ENCODE data around the gene BEND3.

The BEND3 gene

DNA sequence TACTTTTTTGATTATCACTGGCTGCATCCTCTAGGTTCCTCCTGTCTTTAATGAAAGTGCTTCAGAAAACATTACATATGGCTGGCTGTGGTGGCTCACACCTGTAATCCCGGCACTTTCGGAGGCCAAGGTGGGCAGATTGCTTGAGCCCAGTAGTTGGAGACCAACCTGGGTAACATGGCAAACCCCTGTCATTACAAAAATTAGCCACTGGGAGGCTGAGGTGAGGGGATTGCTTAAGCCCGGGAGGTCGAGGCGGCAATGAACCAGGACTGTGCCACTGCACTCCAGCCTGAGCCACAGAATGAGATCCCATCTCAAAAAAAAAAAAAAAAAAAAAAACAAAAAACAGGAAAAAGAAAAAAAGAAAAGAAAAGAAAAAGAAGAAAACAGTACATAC is 35.3 kb downstream of the BEND3 start:
- DNase-seq, result no peak

DNA sequence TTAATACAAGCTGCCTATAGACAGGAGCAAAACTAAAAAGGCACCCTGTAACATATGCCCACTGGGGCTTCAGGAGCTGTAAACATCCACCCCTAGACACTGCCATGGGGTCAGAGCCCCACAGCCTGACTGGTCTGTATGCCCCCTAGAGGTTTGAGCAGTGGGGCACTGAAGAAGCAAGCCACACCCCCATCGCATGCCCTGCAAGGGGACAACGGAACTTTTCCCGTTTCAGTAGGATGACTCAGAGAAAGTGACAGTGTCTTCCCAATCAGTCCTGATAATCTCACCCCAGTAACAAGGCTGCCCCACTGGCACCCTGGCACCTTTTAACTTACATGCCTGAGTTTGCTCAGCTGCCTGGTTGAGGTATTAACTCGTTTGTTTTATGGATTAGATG is 35.9 kb downstream of the BEND3 start:
- DNase-seq, result no peak

DNA sequence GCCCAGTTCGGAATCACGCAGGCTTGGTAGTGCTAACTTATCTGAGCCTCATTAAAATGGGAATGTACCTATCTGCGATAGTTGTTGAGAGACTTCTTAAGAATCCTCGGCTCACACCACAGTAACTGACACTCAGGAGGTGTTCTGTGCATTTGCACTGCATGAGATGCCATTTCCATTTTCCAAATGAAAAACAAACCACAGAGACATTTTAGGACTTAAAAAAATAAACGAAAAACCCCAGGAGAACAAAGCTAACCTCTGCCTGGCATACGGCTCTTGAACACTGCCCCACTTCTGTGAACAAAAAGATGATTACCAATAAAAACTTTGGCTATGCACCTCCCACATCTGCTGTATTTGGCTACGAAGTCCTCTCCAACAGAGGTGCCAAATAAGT is 37.6 kb downstream of the BEND3 start:
- no peak for DNase-seq

DNA sequence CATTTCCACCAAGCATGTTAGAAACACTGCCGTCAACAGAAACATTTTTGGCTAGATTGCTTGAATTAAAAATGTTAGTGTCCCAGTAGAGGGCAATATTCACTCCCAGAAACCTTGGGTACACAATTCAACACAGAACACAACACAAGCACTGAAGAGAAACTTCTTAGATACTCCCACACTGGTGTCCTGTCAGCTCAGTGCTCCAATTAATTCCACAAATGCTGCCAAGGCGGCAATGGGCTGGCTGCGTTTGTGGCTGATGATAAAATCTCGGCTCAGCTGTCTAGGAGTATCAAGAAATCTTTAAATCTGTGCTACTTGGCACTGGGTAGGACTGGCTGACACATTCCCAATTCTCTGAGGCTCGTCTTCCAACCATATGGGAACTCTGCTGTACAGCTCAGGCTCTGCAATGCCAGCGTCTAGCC is 39.3 kb downstream of the BEND3 start:
- no peak for DNase-seq

DNA sequence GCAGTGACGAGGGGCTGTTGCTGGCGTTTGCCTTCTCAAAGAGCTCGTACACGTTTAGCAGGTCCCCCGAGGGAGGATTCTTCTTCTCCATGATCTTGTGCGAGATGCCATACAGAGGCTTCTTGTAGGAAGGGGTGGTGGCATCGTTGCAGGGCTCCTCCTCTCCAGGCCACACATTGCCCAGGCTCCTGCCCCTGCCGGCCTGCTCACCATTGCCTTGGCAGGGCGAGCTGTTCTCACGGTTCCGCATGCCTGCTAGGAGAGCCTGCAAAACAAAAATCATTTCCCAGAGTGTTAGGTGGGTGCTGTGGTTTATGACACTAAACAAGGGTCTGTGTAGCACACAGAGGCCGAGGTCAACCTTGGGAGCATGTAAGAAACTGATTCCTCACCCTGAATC is 44.6 kb downstream of the BEND3 start:
- no peak for DNase-seq

DNA sequence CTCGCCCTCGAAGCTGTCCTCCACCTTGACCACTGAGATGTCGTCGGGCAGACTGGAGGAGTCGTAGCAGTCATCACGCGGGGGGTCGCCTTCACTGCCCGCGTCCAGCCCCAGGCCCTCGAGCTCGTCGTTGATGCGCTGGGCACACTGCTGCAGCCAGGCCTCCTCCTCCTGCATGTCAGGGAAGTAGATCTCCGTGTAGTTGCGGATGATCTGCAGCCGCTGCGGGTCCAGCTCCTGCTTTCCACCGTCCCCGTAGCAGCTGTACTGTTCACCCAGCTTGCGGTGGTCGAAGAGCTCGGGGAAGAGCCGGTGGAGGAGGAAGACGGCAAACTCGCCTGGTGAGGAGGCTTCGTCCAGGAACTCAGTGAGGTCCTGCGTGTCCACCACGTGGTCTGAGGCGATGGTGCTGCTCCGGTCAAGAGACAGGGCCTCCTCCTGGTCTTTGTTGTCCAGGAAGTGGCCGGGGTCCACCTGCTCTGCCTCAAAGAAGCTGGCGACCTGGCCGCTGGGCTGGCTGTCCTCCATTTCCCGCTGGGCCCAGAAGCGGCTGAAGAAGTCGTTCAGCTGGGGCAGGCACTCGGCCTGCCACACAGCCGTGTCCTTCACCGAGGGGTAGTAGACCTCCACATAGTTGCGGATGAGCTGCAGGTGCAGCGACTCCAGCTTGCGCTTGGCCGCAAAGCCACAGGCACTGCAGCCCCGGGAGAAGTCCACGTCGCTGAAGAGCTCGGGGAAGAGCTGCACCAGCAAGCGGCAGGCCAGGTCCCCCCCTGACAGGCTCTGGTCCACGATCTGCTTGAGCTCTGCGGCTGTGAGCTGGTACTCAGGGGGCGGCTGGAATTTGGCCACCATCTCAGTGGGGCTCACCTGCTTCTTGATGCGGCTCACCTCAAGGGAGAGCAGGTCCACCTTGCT is 45.4 kb downstream of the BEND3 start:
- no peak for DNase-seq

DNA sequence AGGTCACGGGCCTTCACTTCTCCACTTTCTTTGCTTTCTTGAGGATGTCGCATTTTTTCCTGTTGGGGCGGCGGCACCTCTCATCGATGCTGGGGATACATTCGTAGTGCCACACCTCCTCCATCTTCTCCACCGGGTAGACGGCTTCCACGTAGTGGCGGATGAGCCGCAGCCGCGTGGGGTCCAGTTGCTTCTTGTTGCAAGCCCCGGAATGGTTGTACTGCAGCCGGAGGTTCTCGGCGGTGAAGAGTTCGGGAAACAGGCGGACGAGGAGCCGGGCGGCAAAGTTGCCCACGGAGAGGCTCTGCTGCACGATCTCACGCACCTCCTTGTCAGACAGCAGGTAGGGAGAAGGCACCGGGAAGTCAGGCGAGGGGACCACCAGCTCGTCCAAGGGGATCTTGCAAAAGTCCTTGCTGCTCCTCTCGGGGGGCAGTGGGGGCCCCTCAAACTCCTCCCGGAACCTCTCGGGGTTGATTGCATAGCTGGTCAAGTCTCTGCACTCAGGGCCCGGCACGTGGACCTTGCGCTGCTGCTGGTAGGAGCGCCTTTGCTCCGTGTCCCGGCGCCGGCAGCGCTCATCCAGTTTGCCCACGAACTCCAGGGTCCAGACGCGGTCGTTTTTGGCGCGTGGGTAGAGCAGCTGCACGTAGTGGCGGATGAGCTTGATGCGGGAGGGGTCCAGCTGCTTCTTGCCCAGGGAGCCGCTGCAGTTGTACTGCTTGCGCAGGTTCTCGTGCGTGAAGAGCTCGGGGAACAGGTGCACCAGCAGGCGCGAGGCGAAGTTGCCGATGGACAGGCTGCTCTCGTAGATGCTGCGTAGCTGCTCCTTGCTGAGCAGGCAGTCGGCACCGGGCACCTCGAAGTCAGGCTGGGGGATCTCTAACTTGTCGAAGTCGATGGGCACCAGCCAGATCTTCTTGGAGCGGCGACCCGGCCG is 46.4 kb downstream of the BEND3 start:
- DNase-seq, result no peak

DNA sequence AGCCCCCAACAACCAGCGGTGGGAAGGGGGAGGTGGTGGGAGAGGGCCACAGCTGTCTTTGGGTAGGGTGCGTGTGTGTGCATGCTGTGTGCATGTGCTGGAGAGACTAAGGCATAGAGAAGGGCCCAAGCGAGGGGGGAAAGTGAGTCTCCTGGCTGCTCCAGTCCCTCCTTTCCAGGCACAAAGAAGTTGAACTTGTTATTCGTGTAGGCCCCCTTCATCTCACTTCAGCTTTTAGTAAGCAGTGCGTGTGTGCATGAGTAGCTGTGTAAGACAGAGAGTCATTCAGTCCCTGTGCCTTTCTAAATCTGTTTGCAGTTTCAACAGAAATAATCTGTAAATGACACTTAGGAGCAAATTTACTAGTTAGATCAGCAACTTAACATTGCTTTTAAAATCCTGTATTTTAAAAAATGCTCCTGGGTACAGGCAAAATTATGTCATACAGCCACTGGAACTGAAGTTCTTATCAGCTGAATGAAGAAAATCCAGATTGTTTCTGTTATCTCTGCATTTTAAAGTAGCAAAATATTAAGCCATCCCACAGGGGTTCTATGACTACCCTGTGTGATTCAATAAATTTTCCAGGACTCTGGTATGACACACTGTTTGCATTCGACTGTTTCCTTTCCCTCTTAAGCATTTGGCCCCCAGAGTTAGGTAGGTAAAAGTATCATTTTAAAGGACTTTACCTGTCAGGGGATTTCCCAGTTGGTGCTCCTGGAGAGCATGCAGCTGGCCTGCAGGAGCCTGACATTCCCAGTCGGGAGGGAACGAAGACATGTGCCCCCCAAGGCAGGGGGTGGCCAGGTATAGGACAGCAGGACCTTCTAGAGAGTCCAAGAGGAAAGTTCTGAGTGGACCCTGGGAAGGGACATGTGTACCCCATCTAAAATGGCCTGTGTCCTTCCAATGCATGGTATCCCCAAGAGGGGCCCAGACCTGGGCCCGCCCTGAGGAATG is 48.3 kb downstream of the BEND3 start:
- no peak for DNase-seq

DNA sequence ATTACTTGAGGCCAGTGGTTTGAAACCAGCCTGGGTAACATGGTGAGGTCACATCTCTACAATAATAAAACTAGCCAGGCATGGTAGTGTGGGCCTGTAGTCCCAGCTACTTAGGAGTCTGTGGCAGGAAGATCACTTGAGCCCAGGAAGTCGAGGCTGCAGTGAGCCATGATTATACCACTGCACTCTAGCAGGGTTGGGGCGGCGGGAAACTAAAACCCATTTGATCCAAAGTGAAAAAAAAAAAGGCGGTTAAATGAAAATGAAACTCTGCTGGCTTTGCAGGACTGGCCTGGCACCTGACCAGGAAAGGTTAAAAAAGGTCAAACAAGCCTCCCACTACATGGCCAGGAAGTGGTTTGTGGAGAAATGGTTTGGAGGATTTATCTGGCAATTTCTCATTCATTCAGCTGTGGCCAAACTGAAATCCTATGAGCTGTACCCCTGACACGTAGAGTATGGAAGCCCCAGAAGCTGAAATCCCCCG is 50.7 kb downstream of the BEND3 start:
- DNase-seq, result peak; percentile 19

DNA sequence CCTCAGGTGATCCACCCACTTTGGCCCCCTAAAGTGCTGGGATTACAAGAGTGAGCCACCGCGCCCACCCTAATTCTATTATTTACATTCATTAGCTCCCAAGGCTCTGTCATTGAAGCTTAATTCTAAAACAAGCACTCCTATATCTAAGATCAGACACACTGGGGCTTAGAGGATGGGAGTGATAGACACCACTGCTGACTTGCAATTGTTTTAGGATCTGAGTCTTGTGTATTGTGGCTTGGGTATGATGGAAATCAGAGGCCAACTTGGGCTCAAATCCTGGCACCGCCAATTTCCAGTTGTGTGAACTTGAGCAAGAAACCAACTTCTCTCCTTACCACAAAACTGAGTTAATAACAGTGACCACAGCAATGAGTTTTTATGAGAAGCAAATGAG is 52.6 kb downstream of the BEND3 start:
- DNase-seq, result no peak

DNA sequence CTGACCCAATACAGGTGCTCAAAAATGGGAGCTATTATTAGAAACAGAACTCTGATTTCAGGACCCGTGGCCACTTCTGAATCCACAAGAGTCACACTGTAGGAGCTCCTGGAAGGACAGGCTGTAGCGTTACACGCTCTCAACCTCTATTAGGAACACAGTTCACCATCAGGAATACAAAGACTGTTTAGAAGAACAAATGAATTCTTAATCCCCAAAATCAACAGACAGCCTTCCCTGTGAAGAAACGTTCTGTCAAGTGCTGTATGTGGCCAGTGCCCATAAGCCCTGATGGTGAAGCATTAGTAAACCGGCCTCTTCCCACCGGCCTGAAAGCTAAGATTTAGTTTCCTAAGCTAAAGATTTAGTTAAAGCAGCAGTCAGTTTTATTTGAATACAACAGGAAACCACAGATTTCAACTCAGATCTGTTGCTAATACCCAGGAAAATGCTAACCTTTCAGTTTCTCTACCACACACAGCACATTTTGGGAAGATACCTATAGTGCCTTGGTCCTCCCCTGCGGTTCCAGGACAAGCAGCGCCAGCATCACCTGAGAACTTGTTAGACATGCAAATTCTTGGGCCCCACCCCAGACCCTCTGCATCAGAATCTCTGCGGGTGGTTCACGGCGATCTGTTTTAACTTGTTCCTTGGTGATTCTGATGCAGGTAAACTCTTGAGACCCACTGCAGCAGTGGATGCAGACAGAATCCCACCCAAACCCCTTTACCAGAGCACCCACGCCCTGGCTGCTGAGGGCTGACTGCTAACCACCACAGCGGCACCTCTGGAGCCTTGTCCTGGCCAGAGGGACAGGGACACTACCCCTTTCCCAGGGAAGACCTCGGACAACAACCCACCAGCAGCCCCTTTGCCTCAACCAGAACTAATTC is 53.9 kb downstream of the BEND3 start:
- no peak for DNase-seq

DNA sequence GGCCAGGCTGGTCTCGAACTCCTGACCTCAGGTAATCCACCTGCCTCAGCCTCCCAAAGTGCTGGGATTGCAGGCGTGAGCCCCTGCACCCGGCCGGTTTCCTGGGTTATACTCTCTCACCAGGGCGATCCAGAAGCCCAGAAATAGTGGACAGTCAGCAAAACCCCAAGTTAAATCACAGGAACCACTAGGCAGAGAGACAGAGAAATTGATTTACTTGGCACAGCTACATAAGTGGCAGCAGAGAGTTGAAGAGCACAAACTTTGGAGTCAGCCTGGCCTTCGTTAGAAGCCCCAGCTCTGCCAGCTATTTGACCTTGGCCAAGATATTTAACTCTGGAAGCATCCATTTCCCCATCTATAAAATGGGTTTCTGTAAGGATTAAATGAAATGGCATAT is 54.6 kb downstream of the BEND3 start:
- no peak for DNase-seq

DNA sequence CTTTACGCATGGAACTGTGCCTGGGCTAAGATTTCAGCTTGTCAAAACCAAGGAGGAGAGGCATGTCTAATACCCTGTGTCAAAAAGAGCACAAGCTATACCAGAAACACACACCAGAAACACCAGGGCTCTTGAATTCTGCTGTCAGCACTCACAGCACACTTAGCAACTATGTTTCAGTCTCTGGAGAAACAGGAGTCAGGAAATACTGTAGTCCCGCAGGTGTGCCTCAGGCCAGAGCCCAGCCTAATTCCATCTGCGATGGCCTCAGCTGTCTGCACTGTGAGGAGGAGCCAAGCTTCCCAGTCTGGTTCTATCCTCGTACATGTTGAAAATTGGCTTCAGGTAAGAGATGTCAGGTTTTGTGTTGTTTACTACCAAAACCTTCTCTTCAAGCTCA is 55.7 kb downstream of the BEND3 start:
- DNase-seq, result no peak

DNA sequence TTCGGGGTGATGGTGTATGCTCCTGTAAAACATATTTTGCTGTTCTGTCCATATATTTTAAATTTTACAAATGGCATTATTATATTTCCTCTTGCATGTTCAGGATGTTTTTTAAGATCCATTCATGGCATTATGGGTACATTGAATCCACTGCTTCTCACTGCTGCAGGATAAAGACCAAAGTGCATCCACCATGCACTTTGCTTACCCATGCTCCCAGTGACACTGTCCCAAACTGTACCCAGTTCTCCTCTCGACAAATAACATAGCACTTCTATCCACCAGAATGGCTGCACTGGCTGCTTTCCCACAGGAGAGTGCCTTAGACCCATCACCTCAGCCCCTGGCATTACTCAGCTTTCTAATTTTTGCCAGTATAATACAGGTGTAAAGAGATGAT is 57.6 kb downstream of the BEND3 start:
- DNase-seq, result no peak

DNA sequence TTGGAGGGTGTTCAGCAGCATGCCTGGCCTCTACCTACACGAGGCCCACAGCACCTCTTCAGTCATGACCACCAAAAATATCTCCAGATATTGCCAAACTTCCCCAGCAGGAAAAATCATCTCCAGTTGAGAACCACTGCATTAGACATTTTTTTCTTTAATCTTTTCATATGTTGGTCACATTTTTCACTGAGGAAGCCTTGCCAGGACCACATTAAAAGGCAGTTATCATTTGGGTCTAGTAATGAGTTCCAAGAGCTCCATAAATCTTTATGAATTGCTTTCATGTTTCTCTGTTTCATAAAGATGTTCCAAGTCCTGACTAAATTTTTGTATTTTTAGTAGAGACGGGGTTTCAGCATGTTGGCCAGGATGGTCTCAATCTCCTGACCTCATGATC is 58.5 kb downstream of the BEND3 start:
- DNase-seq, result no peak

DNA sequence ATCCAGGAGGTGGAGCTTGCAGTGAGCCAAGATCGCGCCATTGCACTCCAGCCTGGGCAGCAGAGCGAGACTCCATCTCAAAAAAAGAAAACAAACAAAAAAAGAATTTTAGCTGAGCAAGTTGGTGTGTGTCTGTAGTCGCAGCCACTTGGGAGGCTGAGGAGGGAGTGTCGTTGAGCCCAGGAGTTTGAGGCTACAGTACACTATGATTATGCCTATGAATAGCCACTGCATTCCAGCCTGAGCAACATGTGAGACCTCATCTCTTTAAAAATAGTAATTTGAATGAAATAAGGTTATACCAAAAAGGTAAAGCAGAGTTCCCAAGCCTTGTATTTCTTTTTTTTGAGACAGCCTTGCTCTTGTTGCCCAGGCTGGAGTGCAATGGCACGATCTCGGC is 67.5 kb downstream of the BEND3 start:
- DNase-seq, result no peak

DNA sequence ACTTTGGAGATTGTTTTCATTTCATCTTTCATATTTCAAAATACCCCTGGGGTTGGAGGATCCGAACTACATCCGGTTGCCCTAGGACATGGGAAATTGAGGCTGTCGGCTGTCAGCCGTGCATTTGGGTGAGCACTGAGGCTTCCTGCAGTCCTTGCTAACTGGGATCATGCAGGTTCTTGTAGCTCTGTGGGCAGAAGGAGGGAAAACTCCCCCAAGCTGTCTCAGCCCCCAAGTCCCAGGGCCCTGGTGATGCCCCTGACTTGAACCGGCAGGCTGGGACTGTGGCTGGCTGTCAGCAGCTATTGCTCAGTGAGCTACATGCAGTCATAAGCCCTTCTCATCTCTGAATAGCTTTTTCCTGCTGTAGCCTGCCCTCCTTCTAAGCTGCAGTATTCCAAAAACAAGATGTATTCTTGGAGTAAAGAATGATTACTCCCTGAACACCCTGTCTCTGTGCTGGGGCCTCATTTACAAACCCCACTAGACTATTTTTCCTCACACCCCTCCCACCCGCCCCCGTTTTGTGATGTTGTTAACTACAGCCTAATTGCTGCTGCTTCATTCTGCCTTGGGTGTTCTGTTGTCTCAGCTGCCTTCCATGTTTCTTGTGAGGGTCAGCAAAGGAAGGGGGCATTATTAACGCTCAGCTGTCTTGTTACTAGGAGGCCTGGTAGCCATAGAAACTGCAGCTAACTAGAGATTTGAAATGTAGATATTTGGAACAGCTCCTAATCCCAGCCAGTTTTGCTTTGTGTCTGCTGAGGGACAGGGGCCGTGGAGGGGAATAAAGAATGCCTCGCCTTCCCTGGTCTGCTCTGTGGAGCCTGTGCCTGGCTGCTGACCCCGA is 69.3 kb downstream of the BEND3 start:
- DNase-seq, result no peak

DNA sequence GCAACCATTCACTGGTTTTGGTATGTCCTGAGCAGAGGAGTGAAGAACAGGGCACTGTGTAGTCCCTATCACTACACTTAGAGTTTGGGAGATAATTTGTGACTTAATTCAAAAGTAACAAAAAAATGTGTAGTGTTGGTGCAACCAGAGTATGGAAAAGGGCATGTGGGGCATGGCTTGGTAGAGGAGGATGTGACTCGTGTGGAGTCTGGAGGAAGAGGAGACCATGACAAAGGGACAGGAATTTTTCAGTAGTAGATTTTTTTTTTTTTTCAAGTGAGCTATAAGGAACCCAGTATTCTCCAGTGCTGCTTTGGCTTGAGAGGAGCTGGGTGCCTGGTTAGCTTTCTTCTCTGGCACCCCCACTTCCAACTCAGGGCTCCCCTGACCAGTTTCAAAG is 82.2 kb downstream of the BEND3 start:
- DNase-seq, result no peak

DNA sequence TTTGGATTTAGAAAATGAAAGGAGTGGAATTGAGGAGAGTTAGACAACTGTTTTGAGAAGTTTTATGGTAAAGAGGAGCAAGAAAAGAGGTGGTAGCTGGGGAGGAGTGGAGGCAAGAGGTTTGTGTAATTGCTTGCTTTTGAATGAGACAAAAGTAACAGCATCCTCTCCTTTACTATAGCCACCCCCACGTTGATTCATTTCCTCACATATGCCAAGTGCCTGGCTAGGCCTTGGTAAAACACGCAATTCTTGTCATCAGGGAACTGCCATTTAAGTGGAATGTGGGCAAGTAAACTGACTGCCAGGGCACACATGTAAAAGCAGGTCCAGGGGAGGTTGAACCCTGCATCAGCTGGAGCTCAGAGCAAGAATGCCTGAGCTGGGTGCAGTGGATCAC is 83.3 kb downstream of the BEND3 start:
- no peak for DNase-seq

DNA sequence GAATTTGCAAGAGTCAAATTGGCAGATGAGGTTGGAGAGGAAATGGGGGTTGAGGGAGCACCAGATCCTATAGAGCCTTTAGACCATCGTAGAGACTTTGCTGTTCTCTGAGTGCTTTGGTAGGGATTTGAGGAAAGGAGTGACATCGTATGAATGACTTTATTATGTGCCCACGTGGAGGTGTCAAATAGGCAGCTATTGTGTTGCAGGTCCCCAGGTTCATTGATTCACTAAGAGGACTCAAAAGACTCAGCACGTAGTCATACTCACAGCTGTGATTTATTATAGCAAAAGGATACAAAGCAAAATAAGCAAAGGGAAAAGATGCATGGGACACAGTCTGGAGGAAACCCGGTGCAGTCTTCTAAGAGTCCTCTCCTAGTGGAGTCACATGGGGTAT is 85.2 kb downstream of the BEND3 start:
- DNase-seq, result no peak

Data from central memory CD4-positive, alpha-beta T cell (primary cell).